Loucy (cell line): ENCODE results near the gene PRTG.

Source experiments
- CTCF ChIP-seq: fragments of 200-600 bp; sonication (generic); conservative IDR thresholded peaks from 2 replicates; pipeline ENCODE4 v1.5.1; 2014; ENCODE audit warnings: mild to moderate bottlenecking, antibody characterized with exemption, low read length
- EZH2phosphoT487 ChIP-seq: fragments of 200-600 bp; IDR thresholded peaks from 2 replicates; pipeline ENCODE4 v1.6.1; 2018; ENCODE audit warnings: antibody characterized with exemption, mild to moderate bottlenecking, moderate library complexity, borderline replicate concordance

- TF ChIP-seq CTCF, result no peak
- no peak for TF ChIP-seq EZH2phosphoT487
These were observed 39.1 kb downstream of the PRTG start for GRCh38 chr15:55703873-55704301.
